Left ventricle myocardium superior (tissue), 1 donor: ENCODE data around the gene ZSCAN4. TPM values are rescaled to one million over a fixed set of nuclear protein-coding genes. Genes with fewer than 3 reads are reported as not detected.
A peak's percentile ranks its signal among the peaks of the same experiment; 100 is the strongest.

Experiments used
- ATAC-seq: fragments of 200-7000 bp; cut with Tn5 transposase; one replicate; pipeline ENCODE4 v1.9.1; 2020; ENCODE audit warnings: mild to moderate bottlenecking, moderate library complexity
- DNase-seq: peaks from one replicate; pipeline ENCODE4 v3.0.0-alpha.2; 2020
- intact Hi-C: fragments of 100-400 bp; cut with micrococcal nuclease; formaldehyde crosslinking; loops from one replicate; pipeline ENCODE4 v1.11.0; 2022
- long read RNA-seq: library from polyadenylated mRNA; unstranded; transcript quantifications from one replicate; pipeline ENCODE4 v2.0.0, GENCODE V29; 2021
- total RNA-seq: library from RNA; stranded (reverse); fragmentation: NEBNext Ultra II Directional; extraction: Animal tissue kit (Norgen Biotek cat#: 25700); gene quantifications from one replicate; pipeline ENCODE4 v1.2.1, GENCODE V29; 2021
- donor health status: DM: no; HTN: yes; CAD: no; lungs with severe emphysema.

Gene ZSCAN4, protein sequence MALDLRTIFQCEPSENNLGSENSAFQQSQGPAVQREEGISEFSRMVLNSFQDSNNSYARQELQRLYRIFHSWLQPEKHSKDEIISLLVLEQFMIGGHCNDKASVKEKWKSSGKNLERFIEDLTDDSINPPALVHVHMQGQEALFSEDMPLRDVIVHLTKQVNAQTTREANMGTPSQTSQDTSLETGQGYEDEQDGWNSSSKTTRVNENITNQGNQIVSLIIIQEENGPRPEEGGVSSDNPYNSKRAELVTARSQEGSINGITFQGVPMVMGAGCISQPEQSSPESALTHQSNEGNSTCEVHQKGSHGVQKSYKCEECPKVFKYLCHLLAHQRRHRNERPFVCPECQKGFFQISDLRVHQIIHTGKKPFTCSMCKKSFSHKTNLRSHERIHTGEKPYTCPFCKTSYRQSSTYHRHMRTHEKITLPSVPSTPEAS
- total RNA-seq, result not detected
- long read RNA-seq, result 0 reads

DNA sequence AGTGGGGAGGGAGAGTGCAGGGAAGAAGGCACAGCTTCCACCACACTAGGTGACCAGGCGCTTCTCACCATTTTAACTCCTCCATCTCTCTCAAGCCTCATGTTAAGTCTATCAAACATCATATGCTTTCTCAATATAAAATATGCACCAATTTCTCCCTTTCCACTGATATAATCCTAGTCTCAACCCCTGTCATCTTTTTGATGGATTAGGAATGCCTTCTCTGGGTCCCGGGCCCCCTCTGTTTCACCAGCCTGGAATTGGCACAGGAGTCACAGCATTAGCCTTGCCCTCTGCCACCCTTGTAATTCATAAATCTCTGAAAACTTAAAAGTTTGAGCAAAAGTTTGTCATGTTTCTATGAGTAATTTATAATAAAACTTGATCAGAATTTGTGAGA is at the start of gene ZSCAN4:
Gene ZSCAN4, plus strand, starts transcription at position 301 of the 400 bp plus-strand sequence. CDS start 7,211 bp downstream, outside the sequence.
- DNase-seq, result no peak
- ATAC-seq, result no peak
- intact Hi-C loops, result no loop called here

DNA sequence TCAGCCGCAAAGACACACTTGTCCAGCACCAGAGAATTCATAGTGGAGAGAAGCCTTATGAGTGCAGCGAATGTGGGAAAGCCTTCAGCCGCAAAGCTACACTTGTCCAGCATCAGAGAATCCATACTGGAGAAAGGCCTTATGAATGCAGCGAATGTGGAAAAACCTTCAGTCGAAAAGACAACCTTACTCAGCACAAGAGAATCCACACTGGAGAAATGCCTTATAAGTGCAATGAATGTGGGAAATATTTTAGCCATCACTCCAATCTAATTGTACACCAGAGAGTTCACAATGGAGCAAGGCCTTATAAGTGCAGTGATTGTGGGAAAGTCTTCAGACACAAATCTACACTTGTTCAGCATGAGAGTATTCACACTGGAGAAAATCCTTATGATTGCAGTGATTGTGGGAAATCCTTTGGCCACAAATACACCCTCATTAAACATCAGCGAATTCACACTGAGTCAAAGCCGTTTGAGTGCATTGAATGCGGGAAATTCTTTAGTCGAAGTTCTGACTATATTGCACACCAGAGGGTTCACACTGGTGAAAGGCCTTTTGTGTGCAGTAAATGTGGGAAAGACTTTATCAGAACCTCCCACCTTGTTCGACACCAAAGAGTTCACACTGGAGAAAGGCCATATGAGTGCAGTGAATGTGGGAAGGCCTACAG is 47.9 kb upstream of the ZSCAN4 start:
- no peak for ATAC-seq

DNA sequence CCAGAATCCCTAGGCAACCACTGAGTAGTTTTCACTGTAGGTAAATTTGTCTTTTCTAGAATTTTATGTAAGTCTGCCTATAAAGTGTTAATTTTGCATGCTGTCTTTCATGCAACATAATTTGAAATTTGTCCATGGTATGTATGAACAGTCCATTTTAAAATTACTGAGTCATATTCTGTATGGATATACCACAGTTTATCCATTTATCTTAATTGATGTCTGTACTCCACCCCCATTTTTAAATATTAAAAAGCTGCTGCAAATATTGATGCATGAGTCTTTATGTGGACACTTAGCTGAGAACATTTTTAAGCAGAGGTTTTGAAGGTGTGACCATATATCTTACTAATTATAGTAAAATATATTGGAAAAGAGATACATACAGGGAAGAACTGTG is 45.6 kb upstream of the ZSCAN4 start:
- intact Hi-C loops, result no loop called here
- no peak for DNase-seq
- ATAC-seq, result no peak

More for the DNA sequence above, 47.9 kb upstream of the ZSCAN4 start:
- intact Hi-C loops, result no loop called here
- DNase-seq, result no peak

DNA sequence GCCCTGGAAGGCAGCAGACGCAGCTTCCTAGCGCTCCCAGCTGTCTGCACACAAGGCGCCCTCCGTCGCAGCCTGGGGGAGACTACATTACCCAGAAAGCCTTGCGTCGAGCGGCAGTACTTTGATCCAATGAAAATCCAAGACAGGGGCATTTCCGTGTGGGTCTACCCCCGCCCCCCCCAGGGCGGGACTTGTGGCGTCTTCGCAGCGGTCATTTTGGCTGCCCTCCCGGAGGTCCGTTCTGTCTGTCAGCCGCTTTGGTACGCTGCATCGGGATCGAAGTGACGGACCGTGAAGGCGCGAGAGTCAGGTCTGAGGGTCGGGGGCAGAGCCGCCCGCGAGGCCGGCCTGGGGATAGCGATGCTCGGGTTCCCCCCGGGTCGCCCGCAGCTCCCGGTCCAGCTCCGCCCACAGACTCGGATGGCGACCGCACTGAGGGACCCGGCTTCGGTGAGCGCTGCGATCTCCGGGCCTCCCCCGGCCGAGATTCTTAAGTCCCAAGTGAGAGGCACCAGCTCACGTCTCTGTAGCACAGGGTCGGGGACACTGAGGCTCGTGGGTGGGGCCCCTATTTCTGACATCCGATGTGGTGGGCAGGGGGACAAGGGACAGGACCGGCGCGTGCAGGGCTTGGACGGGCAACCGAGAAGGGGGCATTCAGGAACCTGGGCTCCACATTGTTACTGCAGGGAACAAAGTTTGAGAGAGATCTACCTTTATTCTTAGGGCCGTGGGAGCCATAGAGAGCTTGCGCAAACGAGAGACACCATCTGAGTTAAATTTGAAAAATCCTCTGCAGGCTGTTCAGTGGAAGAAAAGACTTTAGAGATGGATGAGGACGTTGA is 35.5 kb upstream of the ZSCAN4 start, which contains the start of gene ZNF211:
Gene ZNF211, plus strand, starts transcription at position 182 of the 845 bp plus-strand sequence. Its CDS starts 179 bp downstream, at position 361.
- intact Hi-C loops, result no loop called here
- DNase-seq (peak; percentile 96), ATAC-seq (peak; percentile 100)

DNA sequence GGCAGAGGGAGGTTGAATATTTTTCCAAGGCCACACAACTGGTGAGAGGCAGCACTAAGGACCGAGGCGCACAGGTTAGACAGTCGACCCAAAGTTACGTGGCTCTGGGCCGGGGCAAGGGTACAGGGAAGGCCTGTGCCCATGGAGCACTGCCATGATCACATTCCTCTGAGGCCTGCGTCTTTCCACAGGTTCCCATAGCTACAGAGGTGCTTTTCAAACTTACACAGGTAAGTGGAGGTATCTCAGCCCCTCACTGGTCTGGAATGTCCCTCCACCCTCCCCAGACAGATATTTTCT is 35.0 kb upstream of the ZSCAN4 start:
- ATAC-seq (peak; percentile 50), DNase-seq (peak; percentile 31)
- intact Hi-C loops, result no loop called here

DNA sequence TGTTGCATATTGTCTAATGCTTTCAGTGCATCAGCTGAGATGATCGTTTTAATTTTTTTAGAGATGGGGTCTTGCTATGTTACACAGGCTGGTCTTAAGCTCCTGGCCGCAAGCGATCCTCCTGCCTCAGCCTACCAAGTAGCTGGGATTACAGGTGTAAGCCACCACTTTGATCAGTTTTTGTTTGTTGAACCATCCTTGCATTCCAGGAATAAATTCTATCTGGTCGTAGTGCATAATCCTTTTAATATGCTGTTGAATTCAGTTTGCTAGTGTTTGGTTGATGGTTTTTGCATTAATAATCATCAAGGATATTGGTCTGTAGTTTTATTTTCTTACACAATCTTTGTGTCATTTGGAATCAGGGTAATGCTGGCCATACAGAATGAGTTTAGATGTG is 31.4 kb upstream of the ZSCAN4 start:
- no peak for ATAC-seq
- no peak for DNase-seq
- intact Hi-C loops, result no loop called here

DNA sequence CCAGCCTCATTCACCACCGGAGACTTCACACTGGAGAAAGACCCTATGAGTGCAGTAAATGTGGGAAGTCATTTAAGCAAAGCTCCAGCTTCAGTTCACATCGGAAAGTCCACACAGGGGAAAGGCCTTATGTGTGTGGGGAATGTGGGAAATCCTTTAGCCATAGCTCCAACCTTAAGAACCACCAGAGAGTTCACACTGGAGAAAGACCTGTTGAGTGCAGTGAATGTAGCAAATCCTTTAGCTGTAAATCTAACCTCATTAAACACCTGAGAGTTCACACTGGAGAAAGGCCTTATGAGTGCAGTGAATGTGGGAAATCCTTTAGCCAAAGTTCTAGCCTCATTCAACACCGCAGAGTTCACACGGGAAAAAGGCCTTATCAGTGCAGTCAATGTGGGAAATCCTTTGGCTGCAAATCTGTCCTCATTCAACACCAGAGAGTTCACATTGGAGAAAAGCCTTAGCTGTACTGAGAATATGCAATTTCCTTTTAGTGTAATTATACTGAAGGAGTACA is 27.0 kb upstream of the ZSCAN4 start:
- intact Hi-C loops, result no loop called here
- no peak for ATAC-seq
- DNase-seq, result no peak

DNA sequence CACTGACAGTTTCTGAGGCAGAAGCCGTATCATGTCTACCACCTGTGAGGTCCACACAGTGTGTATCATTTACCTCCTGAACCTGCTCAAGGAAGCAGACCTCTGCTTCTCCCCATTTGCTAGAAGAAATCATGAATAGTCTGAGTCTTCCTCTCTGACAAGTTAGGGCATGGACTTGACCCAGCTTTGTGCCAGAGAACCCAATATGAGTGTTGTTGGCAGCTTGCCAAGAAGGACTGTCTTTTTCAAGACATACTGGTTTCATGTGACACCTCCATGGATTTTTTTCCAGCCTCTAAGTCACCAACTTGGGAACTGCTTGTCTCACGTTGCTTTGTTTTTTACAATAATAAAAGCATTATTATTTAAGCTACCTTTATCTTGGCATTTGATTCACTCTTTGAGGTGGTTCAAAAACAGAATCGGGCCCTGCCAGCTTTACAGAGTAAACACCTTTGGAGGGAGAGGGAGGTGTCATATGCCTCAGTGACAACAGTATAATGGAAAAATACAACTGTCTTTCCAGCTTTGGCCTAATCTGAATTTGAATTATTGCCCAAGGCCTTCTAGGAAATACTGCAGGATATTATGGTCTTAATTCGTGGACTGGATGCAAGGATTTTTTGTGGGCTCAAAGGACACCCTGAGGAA is 26.2 kb upstream of the ZSCAN4 start:
- intact Hi-C loops, result no loop called here
- DNase-seq (no peak), ATAC-seq (peak; percentile 50)

DNA sequence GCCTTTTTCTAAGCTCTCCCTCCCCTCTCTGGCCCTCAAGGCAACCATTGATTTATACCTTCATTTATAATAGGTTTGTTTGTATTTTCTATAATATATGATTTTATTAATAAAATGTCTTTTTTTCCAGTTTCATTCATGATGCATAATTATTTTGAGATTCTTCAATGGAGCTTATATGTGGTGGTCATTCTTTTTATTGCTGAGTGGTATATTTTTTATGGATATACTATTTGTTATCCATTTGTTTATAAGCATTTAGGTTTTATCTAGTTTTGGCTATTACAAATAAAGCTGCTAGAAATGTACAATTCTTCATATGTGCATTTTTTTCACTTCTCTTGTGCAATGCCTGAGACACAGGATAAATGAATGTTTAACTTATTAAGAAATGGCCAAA is 25.0 kb upstream of the ZSCAN4 start:
- intact Hi-C loops, result no loop called here
- no peak for ATAC-seq

DNA sequence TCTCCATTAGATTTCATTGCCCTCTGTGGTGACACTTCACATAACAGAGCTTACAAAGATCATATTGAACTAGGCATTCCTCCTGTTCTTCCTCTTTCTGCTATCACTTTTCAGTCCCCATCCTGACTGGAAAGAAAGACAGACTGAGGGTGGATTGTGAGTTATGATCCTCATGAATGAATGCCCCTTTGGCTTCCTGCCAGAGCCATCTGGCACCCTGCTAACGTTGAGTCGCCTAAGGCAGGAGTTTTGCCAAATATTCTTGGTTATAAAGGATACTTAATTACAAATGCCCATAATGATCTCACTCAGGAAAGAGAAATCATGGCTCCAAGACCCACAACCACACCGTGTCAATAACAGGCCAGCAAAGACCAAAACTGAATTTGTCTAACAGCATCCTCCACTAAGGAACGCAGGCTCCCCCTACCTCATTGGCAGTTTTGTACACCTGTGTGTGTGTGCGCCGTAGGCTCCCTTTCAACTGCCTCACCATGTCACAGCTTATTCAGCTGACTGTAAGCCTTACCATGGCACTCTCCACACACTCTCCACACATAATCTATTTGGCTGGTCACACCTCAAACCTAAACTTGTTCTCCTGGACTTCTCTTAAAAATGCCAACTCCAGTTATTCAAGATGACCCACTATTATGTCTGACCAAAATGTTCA is 20.3 kb upstream of the ZSCAN4 start:
- ATAC-seq, result no peak

More for the DNA sequence above, 25.0 kb upstream of the ZSCAN4 start:
- no peak for DNase-seq

DNA sequence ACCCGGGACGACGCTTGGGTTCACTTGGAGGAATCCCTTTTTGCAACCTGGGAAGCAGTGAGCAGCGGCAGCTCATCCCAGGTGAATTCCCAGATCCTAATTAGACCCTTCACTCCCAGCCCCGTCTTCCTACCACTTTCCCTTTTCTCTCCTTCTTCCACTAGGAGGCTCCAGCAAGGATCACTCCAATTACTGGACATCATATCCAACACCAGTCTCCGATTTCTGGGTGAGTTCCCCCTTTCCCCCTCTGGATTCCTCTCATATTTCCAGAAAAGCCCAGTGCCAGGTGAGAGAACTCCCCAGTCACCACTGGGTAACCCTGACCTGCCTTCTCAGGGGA is 17.1 kb upstream of the ZSCAN4 start:
- DNase-seq (no peak), ATAC-seq (no peak)
- intact Hi-C loops, result no loop called here

More for the DNA sequence above, 20.3 kb upstream of the ZSCAN4 start:
- intact Hi-C loops, result no loop called here
- no peak for DNase-seq

DNA sequence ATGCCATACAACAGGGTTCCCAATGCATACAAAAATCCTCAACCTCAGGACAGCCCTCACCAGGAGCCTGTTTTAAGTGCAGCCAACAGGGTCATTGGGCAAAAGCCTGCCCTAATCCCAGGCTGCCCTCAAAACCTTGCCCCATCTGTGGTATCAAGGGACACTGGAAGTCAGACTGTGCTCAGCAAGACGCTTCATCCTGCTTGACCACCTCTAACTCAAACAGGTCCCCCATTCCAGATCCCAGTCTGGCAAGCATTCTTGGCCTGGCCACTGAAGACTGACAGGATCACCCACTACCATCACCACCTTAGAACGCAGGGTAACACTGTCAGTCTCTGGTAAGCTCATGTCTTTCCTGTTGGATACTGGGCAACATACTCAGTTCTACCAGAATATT is 15.0 kb upstream of the ZSCAN4 start:
- intact Hi-C loops, result no loop called here
- ATAC-seq (no peak), DNase-seq (no peak)

DNA sequence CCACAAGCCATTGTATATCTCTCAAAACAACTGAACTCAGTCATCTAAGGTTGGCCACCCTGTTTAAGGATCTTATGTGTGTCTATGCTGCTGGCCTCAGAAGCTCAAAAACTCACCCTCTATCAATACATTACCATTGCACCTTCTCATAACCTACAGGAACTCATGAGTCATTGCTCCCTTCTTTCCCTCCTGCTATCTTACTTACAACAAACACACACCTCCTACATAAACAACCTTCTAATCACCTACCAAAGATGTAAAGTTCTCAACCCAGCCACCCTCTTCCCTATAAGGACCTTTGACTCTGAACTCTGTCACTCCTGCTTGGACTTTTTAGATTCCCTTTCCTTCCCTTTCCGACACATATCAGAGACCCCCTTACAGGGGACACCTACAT is 13.3 kb upstream of the ZSCAN4 start:
- DNase-seq (no peak), ATAC-seq (no peak)
- intact Hi-C loops, result no loop called here

DNA sequence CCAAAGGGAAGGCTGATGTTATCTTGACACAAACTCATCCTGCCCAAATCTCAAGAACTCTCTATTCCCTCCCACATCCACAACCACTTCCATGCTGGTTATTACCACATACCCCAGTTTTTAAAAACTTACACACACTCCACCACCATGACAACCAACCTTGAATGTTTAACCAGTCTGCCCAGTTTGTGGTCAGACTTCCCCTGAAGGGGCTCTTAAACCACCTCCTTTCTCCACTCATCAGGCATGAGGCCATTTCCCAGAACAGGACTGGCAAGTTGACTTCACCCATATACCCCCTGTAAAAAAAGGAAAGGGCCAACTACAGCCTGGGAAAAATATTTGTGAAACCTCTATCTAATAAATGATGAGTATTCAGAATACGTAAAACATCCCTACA is 12.4 kb upstream of the ZSCAN4 start:
- intact Hi-C loops, result no loop called here
- DNase-seq (no peak), ATAC-seq (no peak)

DNA sequence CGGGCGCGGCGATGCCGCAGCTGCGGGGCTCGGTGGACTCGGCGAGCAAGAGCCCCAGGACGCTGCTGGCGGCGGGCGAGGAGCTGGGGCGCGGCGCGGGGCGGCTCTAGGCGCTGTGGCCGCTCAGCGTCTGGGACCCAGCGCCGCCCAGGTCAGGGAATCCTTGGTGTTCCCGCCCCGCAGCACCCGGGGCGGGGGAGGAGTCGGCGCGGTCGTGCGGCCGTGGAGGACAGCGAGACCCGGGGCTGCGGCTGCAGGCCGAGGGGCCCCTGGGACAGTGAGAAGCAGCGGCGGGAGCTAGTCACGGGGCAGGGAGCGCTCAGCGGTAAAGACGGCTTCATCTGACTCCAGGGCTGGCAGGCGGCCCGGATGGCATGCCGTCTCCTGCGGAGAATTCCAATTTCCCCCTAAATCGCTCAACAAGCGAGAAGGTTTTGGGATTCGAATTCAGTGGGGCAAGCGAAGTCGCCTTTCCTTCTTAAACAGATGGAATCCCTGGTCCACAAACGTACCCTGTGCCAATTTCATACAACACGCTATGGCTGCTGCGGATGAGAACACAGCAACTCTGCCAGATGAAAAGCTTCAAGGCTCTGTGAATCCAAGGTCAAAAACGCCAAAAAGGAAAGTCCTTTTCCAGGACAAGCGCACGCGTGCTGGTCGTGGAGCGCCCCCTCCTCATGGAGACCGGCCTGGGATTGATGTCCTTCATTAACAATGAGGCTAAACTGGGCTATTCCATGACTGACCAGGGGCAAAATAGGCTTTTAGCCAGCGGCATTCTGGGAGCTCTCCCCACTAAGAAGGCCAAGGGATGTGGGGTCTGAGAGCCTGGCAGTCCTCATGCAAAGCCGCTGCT is 4.2 kb upstream of the ZSCAN4 start:
- intact Hi-C loops, result no loop called here
- peak; percentile 99 for ATAC-seq
- DNase-seq, result peak; percentile 80

DNA sequence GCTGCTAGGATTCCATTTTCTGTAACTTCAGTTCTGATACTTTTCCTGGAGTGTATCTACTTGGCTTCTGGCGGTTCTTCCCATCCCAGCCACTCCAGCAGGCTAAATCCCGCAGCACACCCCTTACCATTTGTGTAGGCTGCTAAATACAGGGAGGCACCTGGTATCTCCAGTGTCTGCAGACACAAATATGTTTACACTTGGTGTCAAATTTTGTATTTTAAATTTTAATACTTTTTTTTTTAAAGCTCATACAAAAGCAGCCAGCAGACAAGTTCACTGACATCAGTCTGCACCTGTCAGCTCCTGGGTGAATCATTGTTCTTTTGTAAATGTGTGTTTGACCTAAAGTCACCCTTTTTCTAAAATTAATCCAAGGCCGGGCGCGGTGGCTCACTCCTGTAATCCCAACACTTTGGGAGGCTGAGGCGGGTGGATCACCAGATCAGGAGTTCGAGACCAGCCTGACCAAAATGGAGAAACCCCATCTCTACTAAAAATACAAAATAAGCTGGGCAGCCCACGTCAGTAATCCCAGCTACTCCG is 3.4 kb upstream of the ZSCAN4 start:
- DNase-seq (no peak), ATAC-seq (no peak)
- intact Hi-C loops, result no loop called here

DNA sequence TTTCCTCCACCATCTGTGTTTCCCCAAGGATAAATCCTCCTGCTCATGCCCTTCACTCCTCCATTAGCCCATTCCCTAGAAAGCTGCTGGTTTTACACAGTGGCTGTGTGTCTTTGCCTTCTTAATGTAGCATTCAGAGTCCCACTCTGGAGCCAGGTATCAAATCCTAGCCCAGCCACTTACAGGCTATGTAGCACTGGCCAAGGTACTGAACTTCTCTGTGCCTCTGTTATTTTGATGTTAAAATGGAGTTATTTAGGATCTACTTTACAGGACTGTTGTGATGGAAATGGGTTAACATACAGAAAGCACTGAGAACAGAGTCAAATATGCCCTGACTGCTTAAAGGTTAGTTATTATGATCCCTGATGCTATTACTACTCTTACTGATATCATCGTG is 1.5 kb upstream of the ZSCAN4 start:
- ATAC-seq (no peak), DNase-seq (no peak)
- intact Hi-C loops, result no loop called here
